ENCODE data around the gene RAPGEF5.
A peak's percentile ranks its signal among the peaks of the same experiment; 100 is the strongest.

RAPGEF5 gene

DNA sequence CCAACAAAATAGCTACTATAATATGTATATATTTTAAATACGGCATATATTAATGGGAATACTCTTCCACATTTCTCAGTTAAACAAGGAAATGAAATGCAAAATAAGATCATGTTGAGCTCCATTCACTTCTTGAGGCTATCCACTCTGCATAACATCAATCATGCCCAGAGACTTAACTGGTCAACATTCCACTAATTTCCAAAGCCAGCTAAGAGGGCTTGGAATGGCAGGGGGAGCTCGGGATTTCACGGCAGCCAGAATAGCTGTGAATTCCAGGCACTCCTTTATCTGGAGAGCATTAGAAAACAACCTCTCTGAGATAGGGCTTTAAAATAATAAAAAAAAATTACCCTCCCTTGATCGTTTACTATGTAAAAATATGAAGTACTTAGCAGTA lies 216.4 kb downstream of the RAPGEF5 start:
- DNase-seq = no peak

DNA sequence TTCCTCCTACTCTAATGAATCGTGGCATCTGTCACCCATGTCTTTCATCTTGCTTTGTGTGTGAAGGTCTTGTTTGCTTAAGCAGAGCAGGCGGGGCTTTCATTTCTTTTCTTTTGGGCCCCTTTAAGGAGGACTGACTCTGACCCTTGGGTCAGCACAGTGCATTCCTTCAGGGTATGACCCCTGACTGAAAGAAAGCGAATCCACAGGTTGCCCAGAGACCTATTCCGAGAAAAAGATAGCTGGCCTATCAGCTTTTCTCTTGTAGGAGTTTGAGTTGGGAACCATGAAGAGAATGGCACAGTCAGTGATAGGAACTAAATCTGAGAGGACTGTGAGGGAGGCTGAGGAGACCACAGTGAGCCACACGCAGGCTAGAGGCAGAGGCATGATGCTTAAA lies 218.1 kb downstream of the RAPGEF5 start:
- DNase-seq = no peak

DNA sequence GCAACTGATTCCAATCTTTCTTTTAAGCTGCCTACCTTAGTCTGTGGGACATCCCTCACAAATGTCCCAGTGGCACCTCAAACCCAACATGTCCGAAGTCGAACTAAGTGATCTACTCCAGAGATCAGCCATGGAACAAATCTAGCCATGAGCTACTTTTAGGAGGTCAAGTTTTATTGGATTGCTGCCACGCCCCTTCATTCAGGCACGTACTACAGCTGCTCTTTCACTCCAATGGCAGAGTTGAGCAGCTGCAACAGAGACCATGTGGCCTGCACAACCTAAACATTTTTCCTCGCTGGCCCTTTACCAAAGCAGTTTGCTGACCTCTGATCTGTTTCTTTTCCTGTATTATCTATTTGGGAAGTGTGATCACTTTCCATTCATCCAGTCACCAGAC lies 218.8 kb downstream of the RAPGEF5 start:
- DNase-seq = no peak

DNA sequence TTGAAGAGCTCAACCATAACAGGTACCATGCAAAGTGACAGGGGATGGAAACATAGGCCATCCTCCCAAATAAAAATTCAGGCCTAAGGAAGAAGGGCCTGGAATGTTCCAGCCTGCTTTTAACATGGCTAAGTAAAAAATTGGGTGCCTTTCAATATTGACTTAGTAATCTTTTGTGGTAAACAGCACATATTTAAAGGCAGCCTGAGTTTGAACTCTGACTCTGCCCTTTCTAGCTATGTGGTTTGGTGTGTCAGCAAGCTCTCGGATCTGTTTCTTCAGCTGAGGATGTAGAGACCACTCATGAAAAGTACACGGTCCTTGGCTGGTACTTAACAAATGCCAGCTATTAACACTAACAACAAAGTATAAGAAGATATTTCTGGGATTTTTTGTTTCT lies 219.5 kb downstream of the RAPGEF5 start:
- no peak for DNase-seq

DNA sequence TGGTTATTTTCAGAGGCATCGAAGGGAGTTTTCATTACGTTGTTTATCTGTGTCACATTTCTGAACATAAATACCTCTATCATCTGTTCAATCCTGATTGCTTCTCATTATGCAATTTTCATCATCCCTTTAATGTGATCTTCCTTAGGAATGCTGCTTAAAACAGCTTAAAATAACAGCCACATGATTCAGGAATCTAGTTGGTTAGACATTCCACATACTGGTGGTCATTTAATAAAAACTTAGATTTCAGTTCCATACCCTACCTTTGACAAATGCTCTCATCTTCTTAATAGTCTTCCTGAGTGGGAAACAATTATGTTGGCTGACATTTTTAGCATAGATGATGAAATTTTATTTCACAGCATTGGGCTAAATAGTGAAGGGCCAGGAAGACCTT lies 219.9 kb downstream of the RAPGEF5 start:
- DNase-seq = no peak

DNA sequence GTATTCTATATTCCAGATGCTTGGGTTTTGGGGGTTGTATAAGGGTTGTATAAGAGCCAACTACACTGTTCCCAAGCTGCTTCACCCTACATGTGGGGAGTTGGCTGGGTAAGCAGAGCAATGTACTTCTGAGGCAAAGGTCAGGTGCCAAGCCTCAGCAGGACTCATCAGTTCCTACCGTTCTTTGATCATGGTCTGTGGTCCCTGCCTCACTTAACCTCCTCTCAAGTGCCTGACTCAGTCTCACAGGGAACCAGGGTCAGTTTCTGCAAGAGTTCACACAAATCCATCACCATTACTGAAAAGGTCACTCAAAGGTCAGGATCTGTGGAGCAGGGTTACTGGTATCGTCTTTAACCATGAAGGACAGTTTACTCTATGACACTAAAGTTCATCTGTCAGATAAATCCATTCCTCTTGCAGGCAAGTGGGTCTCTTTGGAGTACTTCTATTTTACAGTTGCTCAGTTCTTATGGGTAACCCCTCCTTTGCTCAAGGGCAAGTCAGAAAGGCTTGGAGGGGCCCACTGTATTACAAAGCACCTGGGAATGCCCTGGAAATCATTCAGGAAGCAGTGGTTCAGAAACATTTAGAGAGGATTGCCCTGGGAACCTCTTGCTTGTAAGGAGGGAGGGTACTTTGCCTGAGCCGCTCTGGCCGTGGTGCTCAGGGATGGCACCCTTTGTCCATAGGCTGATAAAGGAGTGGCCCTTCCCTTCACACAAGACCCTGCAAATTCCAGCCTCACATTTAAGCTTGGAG lies 227.0 kb downstream of the RAPGEF5 start:
- DNase-seq = no peak

DNA sequence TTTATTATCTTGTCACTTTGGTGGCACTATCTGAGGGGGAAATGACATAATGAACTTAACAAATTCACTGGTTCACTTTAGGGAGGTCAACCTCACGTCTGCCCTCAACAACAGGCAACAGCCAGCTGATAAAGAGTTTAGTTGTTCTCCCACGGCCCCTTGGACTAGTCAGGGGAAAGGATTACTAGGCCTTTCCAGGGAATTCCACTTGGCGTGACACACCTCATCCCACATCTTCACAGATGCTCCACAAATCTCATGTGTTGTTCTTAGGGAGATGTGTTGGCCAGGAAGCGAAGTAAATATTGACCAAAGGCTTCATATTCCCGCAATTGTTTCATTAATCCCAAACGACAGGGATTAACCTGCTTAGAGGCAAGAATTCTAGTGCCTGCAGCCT lies 227.8 kb downstream of the RAPGEF5 start:
- DNase-seq = no peak

DNA sequence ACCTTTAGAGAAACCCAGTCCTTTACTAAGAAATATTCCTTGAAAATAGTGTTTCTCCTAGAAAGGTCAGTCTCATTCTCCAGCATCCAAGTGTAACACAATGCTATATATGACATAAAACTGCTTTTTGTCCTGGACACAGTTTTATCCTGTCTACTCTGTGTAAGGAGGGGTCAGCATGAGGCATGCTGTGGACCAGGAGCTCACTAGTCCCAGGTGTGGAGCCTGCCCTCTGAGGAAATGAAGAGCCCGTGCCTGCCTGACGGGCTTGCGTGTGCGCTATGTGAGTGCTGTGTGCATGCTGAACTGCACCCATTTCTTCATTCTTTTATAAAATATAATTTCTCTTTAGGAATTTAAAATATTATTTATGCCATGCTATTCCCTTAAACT lies 228.4 kb downstream of the RAPGEF5 start:
- no peak for DNase-seq

DNA sequence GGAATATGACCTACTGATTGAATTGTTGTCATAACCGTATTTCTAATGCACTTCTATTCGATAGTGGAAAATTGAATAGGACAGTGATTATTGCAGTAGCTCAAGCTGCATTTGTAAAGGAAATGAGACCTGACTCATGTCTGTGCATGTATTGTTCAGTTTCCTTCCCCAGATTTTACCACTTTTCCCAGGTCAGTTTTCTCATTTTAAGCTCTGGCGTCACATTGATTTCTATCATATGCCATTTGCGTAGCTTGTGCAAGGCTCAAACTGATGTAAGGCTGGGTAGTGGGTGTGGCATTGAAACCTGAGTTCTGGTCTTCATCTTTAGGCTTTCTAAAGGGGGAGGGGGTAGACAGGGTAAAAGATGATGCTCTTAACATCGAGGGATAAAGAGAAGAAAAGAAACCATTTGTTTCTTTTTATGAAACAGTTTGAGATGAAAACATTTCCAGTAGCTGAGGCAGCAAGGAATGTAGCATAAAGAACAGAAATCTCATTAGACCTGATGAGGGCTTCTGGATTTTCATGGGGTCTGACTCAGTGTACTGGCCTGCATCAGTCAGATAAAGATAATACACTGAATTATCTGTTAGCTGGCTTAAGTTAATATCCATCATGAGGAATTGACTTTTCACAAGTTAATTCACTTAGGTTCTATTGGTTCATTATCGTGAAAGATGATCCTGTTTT lies 229.0 kb downstream of the RAPGEF5 start:
- DNase-seq = no peak

DNA sequence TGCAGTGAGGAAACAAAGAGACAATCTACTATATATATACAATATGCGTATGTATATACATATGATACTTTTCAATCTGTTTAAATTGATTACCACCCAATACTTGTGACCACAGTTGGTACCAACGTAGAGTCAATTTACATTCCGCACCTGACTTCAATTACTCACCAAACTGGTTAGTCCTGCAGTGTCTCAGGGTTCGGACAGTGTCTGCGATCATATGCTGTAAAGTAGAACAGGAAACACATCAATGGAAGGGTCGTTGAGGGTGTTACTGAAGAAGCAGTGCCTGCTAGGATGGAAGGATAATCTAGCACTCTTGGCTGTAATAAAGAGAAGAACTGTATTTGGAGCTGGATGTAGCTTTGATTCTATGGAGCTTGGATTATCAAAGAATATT lies 231.5 kb downstream of the RAPGEF5 start:
- DNase-seq = no peak

DNA sequence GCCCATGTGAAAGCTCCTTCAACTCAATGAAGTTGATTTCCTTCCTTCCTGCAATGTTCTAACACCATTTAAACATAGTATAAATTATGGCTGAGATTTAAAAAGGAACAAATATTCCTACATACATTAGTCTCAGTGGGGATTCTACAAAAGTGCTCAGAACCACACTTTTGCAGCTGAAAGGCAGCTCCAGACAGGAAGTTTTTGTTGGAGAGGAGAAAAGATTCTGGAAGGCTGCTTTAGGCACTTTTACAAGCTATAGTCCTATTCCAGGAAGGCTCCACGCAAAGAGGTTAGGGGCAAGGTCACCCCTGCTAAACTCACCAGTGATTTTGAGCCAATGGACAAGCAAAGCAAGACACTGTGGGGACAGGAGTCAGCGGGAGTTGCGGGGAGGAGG lies 232.0 kb downstream of the RAPGEF5 start:
- no peak for DNase-seq

DNA sequence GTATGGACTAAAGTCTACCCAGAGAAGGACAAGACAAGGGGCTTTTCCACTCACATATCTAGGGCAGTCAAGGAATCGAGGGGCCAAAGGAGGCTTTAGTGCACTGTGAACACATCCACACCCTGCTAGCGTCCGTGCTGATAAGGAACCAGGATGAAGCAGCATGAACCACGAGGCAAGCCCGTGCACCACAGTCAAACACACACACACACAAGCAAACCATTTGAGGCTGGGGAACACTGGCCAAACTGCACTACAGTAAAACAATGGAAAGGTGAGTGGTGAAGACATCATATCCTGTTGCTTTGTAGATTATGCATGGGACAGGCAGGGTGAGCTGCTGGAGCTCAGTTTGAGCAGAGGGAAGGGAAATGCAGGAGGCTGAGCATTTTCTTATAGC lies 233.8 kb downstream of the RAPGEF5 start:
- no peak for DNase-seq

DNA sequence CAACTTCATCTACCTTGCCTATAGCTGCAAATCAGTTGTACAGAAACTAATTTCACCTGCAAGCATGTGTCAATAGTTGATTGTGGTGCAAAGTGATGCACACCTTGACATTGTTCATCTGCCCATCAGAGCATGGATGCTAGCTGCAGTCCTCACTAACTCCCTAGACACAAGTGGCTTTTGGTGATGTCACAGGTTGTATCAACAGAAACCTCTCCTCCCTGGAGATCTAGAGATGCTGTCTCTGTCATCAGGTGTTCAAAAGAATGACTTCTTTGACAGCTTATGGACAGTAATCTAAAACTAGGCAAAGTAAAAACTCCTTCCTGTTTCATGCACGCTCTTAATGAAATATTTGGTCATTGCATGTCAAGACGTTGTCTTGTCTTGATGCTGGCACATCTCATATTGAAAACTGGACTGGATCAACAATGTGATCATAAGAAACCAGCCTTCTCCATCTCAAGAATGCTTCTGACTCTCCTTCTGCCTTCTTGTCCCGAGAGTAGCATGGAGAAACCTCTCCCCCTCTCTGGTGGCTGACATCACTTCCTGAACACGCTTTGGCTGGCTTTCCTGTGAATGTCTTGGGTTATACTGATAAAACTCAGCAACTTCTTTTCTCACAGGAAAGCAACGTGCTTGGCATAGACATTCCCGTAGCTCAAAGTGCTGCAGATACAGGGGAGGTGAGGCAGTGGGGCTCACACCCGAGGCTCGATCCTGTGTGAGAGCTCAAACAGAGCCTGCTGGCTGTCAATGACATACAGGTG lies 235.1 kb downstream of the RAPGEF5 start:
- DNase-seq = no peak

DNA sequence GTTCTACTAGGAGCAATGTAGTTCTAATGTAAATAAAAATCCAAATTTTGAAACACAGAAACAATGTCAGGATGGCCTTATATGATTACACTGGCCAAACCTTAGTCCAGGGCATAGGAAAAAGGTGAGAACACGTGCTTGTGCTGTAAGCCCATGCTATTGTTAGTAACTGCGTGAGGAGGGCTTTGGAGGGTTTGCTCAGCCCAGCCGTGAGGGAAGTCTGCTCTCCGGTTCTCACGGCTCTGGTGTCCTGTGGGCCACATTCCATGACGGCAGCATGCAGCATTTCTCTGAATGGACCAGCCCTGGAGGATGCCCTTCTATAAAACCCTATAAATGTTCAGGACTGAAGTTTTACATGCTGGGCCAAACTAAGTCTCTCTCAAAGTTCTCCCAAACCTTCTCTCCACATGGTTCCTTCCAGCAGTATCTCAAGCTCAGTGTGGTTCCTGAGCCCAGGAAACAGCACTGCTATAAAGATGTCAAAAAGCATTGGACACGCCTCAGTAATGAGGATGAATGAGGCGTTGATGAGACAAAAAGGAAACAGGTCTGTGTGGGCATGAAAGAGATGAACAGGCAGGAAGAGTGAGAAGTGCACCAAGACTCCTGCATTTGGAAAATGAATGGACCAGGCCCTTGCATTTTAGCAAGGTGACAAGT lies 236.4 kb downstream of the RAPGEF5 start:
- no peak for DNase-seq

DNA sequence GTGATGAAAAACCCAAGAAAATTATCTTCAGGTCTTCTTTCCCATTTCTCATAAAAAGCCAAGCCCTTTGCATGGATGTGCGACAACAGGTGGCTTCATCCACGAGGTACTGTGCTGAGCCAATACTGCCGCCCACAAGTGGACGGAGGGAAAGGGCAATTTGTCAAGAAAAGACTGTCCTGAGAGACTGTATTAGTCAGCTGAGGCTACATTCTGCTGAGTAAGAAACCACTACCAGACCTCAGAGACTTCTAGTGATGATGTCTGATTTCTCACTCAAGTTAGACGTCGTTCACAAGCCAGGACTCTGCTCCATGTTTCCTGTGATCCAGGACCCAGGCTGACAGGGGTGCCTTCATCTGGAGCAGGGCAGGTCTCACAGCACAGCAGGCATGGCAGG lies 239.7 kb downstream of the RAPGEF5 start:
- DNase-seq = no peak

DNA sequence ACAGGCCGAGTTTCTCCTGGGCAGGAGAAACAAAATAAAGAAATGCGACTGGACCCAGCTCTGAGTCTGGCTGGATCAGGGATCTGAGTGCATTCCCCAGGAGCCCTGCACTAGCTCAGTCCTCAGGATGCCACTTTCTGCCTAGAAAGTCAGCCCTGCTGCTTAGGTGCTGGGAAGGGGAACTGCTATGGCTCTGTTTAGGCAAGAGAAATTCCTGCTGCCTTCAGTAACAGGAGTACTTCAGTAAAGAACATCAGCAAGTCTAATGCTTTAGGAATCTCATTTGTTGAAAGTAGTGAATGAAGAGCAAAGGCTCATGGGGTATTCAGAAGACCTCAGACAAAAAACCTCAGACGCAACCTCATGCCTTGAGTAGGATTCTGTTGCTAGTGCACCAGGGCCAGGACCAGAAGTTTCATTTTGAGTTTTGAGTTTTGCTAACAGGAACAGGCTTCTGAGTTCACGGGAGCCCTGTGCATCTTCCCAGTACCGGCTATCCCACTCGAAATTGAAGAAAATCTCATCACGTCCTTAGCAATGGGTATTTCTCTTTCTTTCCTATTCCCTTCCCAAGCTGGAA lies 240.4 kb downstream of the RAPGEF5 start:
- no peak for DNase-seq

DNA sequence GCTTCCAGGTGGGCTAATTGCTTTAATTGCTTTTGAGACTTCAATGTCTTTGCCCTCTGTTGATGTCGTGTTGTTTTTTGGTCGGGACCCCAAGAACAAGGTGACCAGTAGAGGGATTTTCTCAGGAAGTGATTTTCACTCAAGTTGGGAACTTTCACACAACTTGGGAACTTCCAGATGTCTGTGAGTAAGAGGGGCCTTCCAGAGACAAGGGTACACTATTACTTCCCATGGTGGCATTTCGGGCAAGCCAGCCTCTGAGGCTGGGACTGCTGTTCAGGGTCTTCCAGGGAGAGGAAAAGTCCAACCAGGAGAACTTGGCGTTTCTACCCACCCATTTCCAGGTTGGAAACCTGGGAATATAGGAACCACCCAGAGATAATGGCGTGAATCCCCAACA lies 241.3 kb downstream of the RAPGEF5 start:
- no peak for DNase-seq

DNA sequence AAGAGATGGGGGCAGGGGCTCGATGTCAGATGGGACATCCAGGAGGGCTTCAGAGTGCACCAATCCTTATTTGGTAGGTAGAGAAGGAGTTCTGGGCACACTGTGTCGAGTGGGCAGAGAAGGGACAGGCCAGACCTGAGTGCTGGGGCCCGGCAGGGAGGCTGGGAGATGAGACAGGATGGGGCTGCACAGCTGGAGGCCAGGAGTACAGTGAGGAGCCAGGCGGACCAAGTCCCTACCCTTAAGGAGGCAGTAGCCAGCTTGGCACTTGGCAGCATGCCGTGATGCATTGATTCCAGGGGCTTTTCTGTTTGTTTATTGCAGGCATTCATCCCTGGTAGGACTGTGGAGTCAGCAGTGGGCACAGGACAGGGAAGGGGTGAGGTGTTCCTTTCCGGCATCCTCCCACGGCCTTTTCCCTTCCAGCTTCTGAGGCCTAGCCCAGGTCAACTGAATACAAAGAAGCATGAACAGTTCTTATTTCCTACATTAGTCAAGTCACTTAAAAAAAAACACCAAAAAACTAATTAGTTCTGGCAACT lies 242.4 kb downstream of the RAPGEF5 start:
- no peak for DNase-seq

DNA sequence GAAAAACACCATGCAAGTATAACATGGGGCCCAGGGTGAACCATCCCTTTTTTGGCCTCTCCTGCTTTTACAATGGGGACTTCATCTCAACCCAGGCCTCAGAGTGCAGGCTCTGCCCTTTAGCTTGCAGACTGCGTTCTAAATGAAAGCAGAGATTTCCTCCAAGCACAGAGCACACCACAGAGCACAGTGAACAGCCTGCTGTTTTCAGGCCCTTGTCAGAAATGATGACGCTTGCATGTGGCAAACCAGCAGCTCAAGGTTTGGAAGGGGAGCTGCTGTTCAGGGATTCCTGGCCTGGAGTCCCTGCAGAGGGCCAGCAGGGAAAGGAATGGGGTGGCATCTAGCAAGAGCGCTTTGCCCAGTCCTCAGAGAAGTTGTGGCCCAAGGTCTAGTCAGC lies 243.9 kb downstream of the RAPGEF5 start:
- no peak for DNase-seq

DNA sequence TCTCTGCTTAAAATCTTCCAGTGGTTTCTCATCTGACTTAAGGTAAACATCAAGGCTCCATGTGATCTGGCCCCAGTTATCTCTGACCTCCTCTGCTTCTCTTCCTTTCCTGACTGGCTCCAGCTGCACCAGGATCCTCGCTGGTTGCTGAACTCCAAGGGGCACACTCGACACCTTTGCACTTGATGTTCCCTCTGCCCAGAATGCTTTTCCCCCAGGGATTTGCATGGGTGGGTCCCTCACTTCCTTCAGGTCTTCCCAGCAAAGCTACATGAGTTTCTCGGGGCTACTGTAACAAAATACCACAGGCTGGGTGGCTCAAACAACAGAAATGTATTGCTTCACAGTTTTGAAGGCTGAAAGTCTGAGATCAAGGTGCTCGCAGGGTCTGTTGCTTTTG lies 245.3 kb downstream of the RAPGEF5 start:
- DNase-seq = no peak

DNA sequence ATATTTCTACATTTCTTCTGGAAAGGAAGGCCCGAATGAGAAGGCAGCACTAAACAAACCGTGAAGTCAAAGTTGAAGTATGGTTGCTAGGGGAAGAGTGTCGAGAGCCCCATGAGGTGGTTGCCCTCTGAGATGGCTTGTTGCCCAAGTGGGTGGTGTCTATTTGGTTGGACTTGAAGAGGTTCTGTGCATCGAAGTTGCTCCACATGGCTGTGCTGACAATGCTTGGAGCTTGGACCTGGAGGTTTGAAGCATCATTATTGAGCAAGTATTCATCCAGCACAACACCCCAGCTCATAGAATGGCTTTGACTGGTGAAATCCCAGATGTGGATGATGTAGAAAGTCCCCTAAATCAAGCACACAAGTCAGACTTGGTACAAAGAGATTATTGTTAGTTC lies 246.1 kb downstream of the RAPGEF5 start:
- no peak for DNase-seq

DNA sequence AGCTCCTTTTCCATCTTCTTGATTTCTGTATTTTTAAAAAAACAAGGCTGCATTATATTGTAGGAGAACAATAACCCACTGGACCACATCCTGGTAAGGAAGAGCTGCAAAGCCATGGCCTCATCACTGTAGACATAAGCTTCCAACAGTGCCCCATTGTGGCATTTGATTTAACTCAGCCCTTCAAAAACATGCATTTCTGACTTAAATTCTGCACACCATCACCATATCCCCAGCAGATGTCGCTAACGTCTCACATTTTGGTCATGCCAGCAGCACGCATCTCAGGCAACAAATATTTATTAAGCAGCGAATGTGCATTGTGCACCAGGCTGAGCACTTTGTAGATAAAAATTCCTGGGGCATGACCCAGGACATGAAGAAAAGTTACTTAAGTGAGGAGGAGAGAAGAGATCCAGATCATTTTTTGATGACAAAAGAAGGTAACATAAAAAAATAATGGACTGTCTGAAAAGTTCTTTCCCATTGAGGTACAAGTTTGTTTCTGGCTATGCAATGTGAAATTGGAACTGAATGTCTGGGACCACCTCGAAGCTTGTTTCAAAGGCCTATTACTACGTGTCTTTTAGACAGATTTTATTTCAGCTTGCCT lies 246.6 kb downstream of the RAPGEF5 start:
- peak; percentile 62 for DNase-seq
